D721Med (cell line): ENCODE results near the gene KCNH8.

ENCODE experiments used
- DNase-seq: peaks from one replicate; pipeline ENCODE4 v3.0.0; 2011; ENCODE audit warnings: low spot score; ENCODE audit not compliant: insufficient read length
- FAIRE-seq: peaks from 2 replicates; lab custom pipeline; 2011; peaks lifted over from hg19 to GRCh38; lab: Jason Lieb, UNC
- CTCF ChIP-seq: IDR thresholded peaks from 2 replicates; pipeline ENCODE4 v1.5.1; 2012; ENCODE audit warnings: mild to moderate bottlenecking, control low read depth; ENCODE audit not compliant: insufficient read depth; ENCODE audit errors: missing control alignments

Gene KCNH8

GRCh38 chr3:19487386-19487785 lies 339.1 kb downstream of the KCNH8 start:
- no peak for DNase-seq
- no peak for FAIRE-seq
- no peak for TF ChIP-seq CTCF

- DNase-seq (no peak), FAIRE-seq (no peak)
- no peak for TF ChIP-seq CTCF
Observed at GRCh38 chr3:19488939-19489338, 340.6 kb downstream of the KCNH8 start.

GRCh38 chr3:19489936-19490335 lies 341.6 kb downstream of the KCNH8 start:
- FAIRE-seq (no peak), DNase-seq (no peak)
- TF ChIP-seq CTCF, result no peak

- no peak for TF ChIP-seq CTCF
- no peak for FAIRE-seq
- DNase-seq, result no peak
Observed at GRCh38 chr3:19506171-19506570, 357.9 kb downstream of the KCNH8 start.

GRCh38 chr3:19522305-19522704 lies 374.0 kb downstream of the KCNH8 start:
- DNase-seq, result no peak
- no peak for TF ChIP-seq CTCF
- no peak for FAIRE-seq

GRCh38 chr3:19526071-19526470 lies 377.8 kb downstream of the KCNH8 start:
- DNase-seq, result no peak
- peak; percentile 97 for FAIRE-seq

GRCh38 chr3:19527746-19528145 lies 379.4 kb downstream of the KCNH8 start:
- DNase-seq, result no peak
- TF ChIP-seq CTCF, result no peak
- FAIRE-seq, result no peak

More at GRCh38 chr3:19526071-19526470, 377.8 kb downstream of the KCNH8 start:
- TF ChIP-seq CTCF, result no peak
